ENCODE data around the gene SLC23A3. TPM values are rescaled to one million over a fixed set of nuclear protein-coding genes. Genes with fewer than 3 reads are reported as not detected.

The SLC23A3 gene
- 1.4 and 1.7 TPM in 2 replicates for total RNA-seq (2014; rRNA removed; shearing (Covaris generic))
- polyA plus RNA-seq (2014; cell fraction: nucleus; rRNA removed), result 1.2 and 2.3 TPM in 2 replicates

DNA sequence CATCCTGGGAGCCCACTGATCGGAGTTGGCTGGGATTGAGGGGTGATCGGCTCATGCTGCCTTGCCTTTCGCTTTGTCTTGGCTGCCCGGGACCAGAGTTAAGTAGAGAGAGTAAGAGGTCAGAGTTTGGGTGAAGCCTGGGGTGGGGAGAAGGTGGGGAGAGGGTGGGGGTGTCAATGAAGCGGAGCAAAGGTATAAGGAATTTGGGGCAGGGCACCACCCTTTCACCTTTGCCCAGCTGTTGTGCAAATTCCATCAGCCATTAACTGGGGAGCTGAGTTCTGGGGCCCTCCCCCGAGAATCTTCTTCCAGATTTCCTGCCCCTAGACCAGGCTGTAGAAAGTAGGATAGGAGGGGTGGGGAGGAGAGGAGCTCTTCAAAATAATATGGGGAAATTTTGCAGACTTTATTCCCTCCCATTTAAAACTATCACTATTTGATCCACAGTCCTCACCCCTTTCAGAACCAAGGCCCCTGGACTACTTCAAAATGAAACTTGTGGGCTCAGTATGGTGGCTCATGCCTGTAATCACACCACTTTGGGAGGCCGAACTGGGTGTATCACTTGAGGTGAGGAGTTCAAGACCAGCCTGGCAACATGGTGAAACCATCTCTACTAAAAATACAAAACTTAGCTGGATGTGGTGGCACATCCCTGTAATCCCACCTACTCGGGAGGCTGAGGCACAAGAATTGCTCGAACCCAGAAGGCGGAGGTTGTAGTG is at the start of gene SLC23A3:
Gene SLC23A3 (minus strand): TSS at position 100 of the 725 bp plus-strand sequence. CDS start 45 bp downstream, at position 55.
- DNase-seq (ENCODE audit: extremely low read depth, low read depth), result no peak

DNA sequence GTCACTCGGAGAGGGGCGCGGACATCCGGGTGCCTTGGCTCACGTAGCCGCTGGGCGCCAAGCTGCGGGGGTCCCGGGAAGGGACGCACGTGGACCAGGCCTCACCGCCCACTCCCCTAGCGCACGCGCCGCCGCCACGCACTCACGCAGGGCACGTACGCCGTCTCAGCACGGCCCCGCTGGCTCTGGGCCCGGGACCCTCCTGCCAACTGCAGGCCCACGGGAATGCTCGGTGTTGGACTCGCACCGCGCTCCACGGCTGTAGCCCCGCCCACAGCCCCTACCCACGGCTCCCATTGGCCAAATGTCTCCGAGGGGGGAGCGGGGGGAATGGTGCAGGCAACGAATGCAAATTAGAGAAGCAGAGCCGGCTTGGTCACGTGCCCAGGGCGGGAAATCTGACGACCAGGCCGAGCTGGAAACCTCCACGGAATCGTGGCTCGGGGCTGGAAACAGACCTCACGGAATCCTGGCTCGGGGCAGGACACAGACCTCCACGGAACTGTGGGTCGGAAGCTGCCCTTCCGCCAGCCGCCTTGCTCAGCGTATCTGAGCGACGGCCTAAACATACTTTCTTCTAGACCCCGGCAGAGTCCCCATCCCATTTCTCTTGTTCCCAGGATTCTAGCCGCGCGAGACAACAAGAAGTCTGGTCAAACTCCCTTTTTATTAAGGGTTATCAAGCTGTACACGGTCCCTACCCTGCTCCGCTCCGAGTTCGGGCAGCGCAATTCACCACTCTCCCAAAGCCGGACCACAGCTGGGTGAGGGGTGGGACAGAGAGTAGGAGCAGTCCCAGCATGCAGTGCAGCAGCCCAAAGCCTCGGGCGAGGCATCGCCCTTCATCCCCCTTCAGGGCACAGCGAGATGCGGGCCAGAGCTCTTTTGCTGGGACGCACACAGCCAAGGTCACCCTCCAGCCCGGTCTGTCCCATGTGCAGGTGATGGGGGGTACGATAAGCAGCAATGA is 49.2 kb upstream of the SLC23A3 start, which contains the start of gene ABCB6:
Gene ABCB6 (minus strand): TSS at position 227 of the 970 bp plus-strand sequence. CDS start 285 bp downstream, outside the sequence.
- DNase-seq (ENCODE audit: extremely low read depth, low read depth), result peak; percentile 93

DNA sequence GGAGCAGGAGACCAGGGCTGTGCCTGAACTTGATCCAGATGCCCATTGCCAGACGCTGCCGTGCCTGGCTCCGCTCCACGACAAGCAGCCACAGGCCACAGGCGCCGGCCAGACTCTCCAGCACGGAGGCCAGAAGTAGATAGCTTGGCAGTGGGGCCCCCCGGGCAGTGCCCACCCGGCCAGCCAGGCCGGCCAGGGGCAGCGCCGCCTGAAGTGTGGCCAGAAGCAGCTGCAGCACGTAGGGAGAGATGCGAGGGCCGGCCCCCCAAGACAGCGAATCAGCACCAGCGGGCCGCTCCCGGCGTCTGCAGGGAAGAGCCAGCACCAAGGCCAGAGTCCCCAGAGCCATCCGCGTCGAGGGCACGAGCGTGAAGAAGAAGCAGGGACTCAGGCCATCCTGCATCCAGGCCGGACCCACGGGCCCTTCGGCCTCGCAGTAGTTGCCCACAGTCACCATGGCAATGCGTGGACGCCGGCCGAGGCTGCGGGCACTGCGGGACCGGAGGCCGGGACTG is 48.4 kb upstream of the SLC23A3 start:
- peak; percentile 48 for DNase-seq (ENCODE audit: extremely low read depth, low read depth)

GRCh38 chr2:219216535-219216915 is 46.7 kb upstream of the SLC23A3 start:
- DNase-seq (ENCODE audit: extremely low read depth, low read depth), result no peak

DNA sequence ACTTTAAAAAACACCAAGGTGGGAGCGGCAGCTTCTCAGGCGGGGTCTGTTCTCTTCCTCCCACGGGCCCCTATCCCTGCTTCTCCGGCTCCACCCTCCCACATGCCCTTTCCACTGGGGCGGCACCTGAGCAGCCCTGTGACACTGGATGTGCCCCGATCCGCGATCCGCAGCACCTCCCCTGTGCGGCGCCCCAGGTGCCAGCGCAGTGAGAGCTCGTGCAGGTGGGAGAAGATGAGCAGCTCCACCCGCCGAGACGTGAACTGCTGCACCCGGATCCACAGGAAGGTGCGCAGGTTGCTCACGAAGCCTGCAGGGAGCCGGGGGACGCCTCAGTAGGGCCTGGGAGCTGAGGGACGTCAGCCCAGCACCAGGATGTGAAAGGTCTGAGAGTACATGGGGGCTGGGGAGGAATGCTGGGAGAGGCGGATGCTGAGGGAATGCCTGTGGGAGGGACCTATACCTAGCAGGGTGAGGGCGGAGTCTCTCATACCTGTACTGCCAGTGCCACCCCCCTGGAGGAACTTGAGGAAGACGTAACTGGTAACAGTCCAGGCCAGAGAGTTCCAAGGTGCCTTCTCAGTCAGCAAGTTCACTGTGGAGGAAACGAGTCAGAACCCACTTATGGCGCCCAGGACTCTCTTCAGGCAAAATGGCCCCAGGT is 46.2 kb upstream of the SLC23A3 start:
- DNase-seq (ENCODE audit: extremely low read depth, low read depth), result no peak

GRCh38 chr2:219214786-219215185 is 45.0 kb upstream of the SLC23A3 start:
- DNase-seq (ENCODE audit: extremely low read depth, low read depth), result no peak

- no peak for DNase-seq (ENCODE audit: extremely low read depth, low read depth)
These were observed 44.3 kb upstream of the SLC23A3 start for GRCh38 chr2:219214141-219214540.

GRCh38 chr2:219213486-219214071 is 43.8 kb upstream of the SLC23A3 start:
- no peak for DNase-seq (ENCODE audit: extremely low read depth, low read depth)

DNA sequence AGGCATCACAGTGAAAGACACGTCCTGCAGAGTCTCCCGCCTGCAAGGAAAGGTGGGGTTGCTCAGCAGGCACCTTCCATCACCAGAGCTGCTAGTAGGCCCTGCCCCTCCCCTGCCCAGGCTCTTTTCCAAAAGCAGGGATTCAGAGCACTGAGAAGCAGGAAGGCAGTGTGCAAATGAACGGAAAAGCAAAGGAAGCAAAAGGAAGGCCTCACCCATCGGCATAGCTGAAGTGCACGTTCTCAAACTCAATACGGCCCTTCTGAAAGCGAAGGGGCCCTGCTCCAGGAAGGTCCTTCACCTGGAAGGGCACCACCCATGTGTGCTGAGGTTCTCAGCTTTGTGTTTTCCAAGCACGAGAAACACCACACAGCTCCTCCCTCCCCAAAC is 43.2 kb upstream of the SLC23A3 start:
- no peak for DNase-seq (ENCODE audit: extremely low read depth, low read depth)

GRCh38 chr2:219210886-219211362 is 41.1 kb upstream of the SLC23A3 start:
- no peak for DNase-seq (ENCODE audit: extremely low read depth, low read depth)

DNA sequence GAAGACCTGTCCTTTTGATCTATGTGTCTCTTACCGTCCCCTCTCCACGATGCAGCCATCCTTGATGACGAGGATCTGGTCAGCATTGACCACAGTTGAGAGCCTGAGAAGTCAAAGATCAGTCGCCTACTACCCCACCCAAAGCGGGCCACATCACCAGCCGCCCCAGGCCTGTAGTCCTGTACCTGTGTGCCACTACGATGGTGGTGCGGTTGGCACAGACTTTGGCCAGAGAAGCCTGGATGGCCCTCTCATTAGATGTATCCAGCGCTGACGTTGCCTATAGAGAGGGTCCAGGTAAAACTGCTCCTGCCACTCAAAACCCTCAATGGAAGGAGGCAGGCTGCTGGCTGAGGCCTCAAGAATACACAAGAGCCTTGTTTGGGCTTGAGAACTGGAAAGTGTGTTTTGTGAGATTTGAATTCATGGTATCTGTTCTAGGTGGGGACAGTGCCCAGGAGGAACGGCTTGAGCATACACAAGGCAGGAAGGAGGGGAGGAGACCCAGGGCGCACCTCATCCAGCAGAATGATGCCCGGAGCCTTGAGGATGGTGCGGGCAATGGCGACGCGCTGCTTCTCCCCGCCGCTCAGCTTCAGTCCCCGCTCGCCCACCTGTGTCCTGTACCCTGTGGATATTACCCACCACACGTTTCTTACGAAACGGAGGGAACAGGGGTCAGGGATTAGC is 40.5 kb upstream of the SLC23A3 start:
- no peak for DNase-seq (ENCODE audit: extremely low read depth, low read depth)

- DNase-seq (ENCODE audit: extremely low read depth, low read depth), result no peak
These were observed 39.7 kb upstream of the SLC23A3 start for GRCh38 chr2:219209236-219210195.

- DNase-seq (ENCODE audit: extremely low read depth, low read depth), result no peak
These were observed 38.3 kb upstream of the SLC23A3 start for GRCh38 chr2:219207884-219208740.

DNA sequence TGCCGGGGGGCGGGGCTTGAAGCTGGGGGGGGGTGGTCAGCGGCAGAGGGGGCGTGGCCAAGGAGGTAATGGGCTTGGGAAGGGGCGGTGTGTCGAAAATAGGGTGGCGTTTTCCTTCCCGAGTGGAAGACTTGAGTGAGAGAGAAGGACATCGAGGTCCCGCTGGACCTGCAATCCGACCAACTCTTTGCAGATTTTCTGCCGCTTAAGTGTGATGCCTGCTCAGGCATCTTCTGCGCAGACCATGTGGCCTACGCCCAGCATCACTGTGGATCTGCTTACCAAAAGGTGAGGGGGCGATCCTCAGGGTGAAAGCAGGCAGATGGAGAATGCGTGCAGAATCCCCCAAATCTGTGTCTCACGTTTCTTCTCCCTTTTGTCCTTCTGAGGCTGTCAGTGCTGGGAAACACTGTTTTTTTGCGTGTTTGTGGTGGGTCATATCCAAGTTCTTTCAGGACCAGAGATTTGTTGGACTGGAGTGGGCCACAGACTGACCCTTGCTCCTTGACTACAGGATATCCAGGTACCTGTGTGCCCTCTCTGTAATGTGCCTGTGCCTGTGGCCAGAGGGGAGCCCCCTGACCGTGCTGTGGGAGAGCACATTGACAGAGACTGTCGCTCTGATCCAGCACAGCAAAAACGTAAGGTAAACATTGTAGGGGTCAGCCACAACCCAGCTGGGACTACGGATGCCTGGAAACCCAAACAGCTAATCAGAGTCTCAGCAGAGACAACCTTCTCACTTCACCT is 37.5 kb upstream of the SLC23A3 start:
- no peak for DNase-seq (ENCODE audit: extremely low read depth, low read depth)

DNA sequence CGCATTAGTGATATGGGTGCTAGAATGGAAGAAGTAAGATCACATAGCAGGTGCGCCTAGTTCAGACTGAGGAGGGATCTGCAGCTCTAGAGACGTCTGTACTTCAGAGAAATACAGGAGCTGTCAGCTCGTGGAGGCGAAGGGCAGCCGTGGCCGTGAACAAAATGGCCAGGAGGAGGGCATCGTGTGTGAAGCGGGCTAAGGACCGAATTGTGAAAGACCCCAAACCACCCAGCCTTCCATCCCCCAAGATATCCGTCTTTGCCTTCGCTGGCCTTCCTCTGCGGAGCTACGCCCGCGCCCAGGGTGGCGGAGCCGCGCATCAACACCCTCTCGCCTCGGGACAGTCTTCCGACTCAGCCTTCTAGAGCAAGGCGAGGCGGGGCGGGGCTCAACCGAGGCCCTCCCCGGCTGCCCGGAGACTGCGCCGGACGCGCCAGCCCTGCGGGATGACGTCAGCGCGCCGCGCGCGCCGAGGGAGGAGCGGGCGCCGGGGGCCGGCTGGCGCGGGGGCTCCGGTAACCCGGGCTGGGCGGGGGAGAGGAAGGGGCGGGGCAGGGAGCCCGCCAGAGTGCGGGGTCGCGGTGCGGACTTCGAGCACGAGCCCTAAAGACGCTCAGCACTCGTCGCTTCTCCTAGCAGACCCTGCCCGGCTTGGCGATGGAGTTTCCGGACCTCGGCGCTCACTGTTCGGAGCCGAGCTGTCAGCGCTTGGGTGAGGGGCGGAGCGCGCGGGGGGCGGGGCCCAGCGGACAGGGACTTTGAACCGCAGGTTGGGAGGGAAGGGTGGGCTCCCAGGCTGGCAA is 36.7 kb upstream of the SLC23A3 start, which contains the start of gene ZFAND2B:
Gene ZFAND2B (plus strand): TSS at position 455 of the 806 bp plus-strand sequence. CDS start 206 bp downstream, at position 661.
- DNase-seq (ENCODE audit: extremely low read depth, low read depth), result peak; percentile 92

DNA sequence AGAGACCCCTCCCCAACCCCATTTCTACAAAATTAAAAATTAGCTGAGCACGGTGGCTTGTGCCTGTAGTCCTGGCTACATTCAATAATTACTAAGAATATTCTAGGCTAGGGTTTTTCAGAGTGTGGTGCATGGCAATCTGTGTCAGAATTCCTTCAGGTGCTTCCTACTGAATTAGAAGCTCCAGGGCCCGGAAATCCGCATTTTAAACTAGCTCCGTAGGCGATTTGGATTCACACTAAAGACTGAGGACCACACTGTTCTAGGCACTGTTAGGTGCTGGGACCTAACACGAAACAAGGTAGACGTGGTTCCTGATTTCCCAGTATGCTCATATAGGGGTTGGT is 36.1 kb upstream of the SLC23A3 start:
- DNase-seq (ENCODE audit: extremely low read depth, low read depth), result no peak
